ENCODE results near the gene SYNM.

SYNM gene

GRCh38 chr15:99117563-99118257 lies 12.8 kb downstream of the SYNM start:
- no peak for ATAC-seq
- TF ChIP-seq PPARA (CRISPR knock-in tag; IDR thresholded peaks at IDR 0.05; ENCODE audit: borderline replicate concordance), result no peak

GRCh38 chr15:99118258-99118632 lies 13.4 kb downstream of the SYNM start:
- TF ChIP-seq ISL1 (CRISPR knock-in tag; IDR thresholded peaks at IDR 0.05) (no peak), OSR1 (CRISPR knock-in tag; IDR thresholded peaks at IDR 0.05) (no peak), RARB (CRISPR knock-in tag; IDR thresholded peaks at IDR 0.05) (no peak), ZC3H10 (CRISPR knock-in tag; IDR thresholded peaks at IDR 0.05) (no peak), TSHZ2 (CRISPR knock-in tag; IDR thresholded peaks at IDR 0.05) (no peak), TOX (CRISPR knock-in tag; IDR thresholded peaks at IDR 0.05; ENCODE audit: borderline replicate concordance) (no peak), CREB5 (CRISPR knock-in tag; IDR thresholded peaks at IDR 0.05; ENCODE audit: low read depth) (no peak), ZFP30 (CRISPR knock-in tag; IDR thresholded peaks at IDR 0.05) (no peak), ZNF565 (CRISPR knock-in tag; conservative IDR thresholded peaks at IDR 0.05; ENCODE audit: low read depth) (no peak), PPARA (CRISPR knock-in tag; IDR thresholded peaks at IDR 0.05; ENCODE audit: borderline replicate concordance) (no peak), POU6F1 (CRISPR knock-in tag; IDR thresholded peaks at IDR 0.05; ENCODE audit: borderline replicate concordance, low read depth) (no peak), ZNF70 (CRISPR knock-in tag; IDR thresholded peaks at IDR 0.05) (no peak), ARNTL (CRISPR knock-in tag; IDR thresholded peaks at IDR 0.05; ENCODE audit: borderline replicate concordance, low read depth) (no peak), PATZ1 (CRISPR knock-in tag; IDR thresholded peaks at IDR 0.05; ENCODE audit: borderline replicate concordance) (no peak), ZNF8 (CRISPR knock-in tag; IDR thresholded peaks at IDR 0.05) (no peak), TCF4 (CRISPR knock-in tag; IDR thresholded peaks at IDR 0.05; ENCODE audit: borderline replicate concordance) (no peak), SNAI2 (CRISPR knock-in tag; IDR thresholded peaks at IDR 0.05) (no peak)

GRCh38 chr15:99118801-99119546 lies 14.1 kb downstream of the SYNM start:
- no peak for TF ChIP-seq TSHZ2 (CRISPR knock-in tag; IDR thresholded peaks at IDR 0.05)
- no peak for TF ChIP-seq BACH2 (CRISPR knock-in tag; IDR thresholded peaks at IDR 0.05; ENCODE audit: borderline replicate concordance)
- TF ChIP-seq GLIS3 (CRISPR knock-in tag; IDR thresholded peaks at IDR 0.05), result no peak
- no peak for TF ChIP-seq ARNTL (CRISPR knock-in tag; IDR thresholded peaks at IDR 0.05; ENCODE audit: borderline replicate concordance, low read depth)
- no peak for TF ChIP-seq ZNF8 (CRISPR knock-in tag; IDR thresholded peaks at IDR 0.05)
- TF ChIP-seq TOX (CRISPR knock-in tag; IDR thresholded peaks at IDR 0.05; ENCODE audit: borderline replicate concordance), result no peak
- TF ChIP-seq ZFP3 (CRISPR knock-in tag; IDR thresholded peaks at IDR 0.05), result no peak
- no peak for TF ChIP-seq OSR1 (CRISPR knock-in tag; IDR thresholded peaks at IDR 0.05)
- no peak for TF ChIP-seq ZC3H10 (CRISPR knock-in tag; IDR thresholded peaks at IDR 0.05)
- no peak for TF ChIP-seq CREB5 (CRISPR knock-in tag; IDR thresholded peaks at IDR 0.05; ENCODE audit: low read depth)
- no peak for TF ChIP-seq CSDC2 (CRISPR knock-in tag; IDR thresholded peaks at IDR 0.05)
- TF ChIP-seq ZFP30 (CRISPR knock-in tag; IDR thresholded peaks at IDR 0.05), result no peak
- ATAC-seq, result no peak

More at GRCh38 chr15:99118258-99118632, 13.4 kb downstream of the SYNM start:
- ATAC-seq, result no peak

Data from SK-N-SH treated with all-trans-retinoic acid at 6 μM for 48 hours (cell line).